Measurements from ENCODE around the gene TAGAP.
"Not testable (repeated sequence)": the region's sequence is repeated elsewhere in the genome, so short reads cannot be mapped to it uniquely, and the experiment has no call there.

Gene TAGAP

DNA sequence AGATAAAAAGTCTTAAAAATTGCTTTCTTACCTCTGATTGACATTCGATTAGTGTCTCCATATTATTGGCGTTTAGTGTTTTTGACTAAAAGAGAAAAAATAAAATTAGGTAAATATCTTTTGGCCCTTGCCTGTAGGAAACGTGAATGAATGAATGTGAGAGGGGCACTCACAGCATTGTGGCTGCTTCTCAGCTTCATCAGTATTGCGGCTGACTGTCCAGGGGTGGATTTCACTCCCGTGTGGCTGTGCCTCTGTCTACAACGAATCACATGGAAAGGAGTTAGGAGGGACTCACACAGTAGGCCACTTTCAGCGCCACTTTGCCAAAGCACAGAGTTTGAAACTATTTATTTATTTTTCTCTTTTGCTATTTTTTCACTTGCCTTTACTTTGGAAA, 844 bp downstream of the TAGAP start:
- DNase-seq (ENCODE audit: low read depth): no peak

DNA sequence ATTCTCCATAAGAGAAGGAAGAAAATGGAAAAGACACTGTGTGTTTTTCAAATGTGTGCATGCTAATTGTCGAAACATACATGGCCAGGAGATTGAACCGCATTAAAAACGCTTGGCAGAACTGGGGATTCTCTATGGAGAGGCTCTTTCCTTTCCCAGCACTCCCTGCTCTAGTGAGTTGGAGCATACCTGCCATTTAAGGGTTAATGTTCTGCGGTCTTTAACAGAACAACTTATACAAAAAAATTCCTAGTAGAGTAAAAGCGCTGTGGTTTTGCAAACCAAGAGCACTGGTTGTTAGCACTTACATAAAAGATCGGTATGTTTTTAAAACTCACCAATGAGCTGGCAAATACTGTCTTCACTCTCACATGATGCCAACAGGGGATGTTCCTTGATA, 1.5 kb downstream of the TAGAP start:
- no peak for DNase-seq (ENCODE audit: low read depth)

DNA sequence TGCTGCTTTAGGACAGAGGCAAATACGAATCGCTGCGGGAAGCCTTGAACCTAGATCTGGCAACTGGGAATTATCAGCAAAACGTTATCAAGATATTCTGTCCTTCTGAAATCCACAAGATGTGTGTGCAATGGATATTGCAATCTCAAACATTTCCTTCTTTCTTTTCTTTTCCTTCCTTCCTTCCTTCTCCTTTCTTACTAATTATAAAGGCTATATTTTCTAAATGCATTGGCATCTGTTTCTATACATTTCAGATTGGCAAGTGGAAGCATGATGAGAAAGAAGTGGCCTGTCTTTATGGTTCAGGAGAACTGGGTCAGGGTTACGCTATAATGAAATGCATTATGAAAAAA, 2.0 kb downstream of the TAGAP start:
- DNase-seq (ENCODE audit: low read depth): no peak

DNA sequence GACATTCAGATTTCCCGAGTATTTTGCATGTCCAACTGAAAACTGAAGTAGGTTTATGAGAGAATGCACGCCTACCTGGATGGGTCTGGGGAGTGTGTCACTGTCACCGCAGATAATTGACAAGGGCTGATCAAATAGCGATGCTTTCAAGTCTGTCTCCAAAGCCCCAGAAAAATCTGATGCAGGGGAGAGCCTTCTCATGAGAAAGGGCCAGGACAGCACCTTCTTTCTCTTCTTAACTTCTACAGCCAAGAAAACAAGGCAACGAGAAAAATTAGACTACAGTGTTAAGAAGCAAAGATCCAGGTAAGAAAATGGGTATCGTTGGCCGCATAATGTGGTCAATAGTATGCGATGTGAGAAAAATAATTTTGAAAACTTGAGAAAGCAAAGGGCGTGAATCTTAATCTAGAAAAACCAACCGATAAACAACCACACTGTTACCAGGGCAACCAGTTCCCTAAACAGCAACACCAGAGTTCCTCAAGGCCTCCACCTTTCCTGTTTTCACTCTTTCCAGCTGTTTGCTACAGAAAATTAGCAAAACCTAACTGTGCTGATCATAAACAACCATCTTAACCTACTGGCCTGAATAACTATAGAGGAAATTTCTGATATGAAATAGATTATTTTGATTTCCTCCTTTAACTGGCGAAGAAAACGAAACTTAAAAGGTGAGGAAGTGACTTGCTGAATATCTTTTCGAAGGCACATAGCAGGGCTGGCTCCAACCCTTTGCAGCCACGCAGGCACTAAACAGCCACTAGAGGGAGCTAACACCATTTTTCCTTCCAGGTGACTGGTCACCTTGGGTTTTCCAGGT, 2.6 kb downstream of the TAGAP start:
- DNase-seq (ENCODE audit: low read depth): peak; percentile 13

DNA sequence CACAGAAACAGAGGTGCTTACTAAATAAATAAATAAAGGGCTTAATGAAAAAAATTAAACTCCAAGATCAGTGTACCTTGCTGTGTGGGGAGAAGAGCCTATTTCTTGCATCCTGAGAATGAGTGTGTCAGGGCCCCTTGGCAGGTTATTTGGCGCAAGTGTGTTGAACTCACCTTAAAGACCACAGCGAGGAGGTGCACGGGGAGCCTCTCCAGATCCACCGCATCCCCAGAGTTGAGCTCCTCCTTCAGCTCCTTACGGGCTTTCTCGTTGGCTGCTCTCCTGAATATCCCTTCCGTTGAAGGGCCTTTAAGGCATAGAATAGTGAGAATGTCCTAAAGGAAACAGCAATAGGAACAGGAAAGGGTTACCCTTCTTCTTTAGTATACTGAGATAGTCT, 3.6 kb downstream of the TAGAP start:
- no peak for DNase-seq (ENCODE audit: low read depth)

DNA sequence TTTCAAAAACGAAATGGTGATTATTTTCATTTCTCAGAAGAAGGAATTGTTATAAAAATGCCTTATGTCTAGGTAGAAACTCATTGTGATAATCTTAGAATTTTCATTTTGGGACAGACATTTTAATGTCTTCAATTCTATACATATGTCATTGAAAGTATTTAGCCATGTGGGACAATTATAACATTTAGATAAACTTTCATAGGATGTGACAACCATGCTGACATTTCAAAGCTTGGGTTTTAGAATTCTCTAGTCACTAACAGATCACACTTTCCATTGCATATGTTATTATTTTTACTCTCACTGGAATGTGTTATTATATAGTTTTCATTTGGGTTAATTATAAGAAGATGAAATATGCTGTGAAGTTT, 4.9 kb downstream of the TAGAP start:
- no peak for DNase-seq (ENCODE audit: low read depth)

DNA sequence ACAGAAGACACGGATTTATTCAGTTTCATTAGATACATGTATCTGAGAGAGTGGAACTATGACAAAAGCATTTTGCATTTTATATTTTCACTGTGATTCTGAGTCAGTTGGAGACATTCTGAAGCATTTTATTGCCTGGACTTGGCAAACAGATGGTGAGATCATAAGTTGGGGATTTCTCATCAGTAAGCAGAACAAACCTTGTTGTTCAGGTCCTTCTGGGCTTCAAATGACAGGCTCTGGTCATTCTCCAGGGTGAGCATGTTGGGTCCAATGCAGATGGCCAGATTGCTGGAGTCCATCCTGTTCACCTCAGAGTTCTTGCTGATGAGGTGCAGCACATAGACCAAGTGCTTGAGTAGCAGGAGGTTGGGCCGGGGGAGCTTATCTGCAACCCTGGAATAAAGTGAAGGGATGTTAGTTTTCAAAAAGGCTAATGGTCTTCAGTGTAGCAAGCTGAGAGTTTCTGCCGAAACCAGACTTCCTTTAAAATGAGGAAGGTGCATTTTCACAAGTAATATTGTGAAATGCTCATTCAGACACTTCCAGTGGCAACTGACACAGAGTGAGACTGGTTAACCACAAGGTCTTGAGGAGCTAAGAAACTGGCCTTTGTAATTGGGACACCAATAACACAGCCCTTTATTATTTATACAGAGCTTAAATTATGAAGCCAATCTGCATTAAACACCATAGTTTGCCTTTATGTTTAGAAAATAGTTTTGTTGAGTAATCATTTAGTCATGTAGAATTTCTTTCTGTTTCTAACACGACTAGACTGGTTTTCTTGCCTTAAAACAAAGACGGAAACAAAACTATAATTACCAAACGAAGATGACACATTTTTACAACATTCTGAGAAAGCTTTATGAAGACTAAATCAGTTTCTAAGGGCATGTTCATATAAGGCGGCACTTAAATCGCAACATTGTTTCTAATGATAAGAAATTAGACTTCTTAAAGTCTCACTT, 5.6 kb downstream of the TAGAP start:
- DNase-seq (ENCODE audit: low read depth): peak; percentile 62

DNA sequence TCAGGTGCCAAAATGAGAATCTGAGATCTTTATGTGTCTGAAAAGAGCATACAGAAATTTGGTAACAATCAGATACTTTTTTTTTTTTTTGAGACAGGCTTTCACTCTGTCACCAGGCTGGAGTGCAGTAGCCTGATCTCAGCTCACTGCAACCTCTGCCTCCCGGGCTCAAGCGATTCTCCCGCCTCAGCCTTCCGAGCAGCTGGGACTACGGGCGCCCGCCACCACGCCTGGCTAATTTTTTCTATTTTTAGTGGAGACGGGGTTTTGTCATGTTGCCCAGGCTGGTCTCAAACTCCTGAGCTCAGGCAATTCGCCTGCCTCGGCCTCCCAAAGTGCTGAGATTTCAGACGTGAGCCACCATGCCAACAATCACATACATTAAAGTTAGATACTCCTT, 6.5 kb downstream of the TAGAP start:
- DNase-seq (ENCODE audit: low read depth): not testable (repeated sequence)

DNA sequence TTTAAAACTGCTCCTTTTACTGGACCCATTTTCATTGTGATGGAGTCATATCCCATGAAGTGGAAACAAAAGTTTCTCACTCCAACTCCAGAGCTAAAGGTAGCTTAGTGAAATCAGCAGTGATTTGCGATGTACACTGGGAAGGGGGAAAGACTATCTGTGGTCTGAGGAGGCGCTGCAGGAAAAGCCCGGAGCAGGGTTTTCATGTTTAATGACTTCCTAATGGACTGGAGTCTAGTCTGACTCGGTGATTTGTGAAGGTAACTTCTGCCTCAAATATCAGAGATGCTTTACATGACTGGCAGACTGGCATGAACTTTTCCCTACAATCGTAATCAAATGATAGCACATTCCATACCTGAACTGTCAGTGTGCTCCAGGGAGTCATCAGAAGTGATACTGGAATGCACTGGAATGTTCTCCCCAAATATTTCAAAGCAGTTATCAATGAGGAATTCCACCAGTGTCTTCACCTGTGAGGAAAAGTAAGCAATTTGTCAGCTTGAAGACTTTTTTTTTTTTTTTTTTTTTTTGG, 7.0 kb downstream of the TAGAP start:
- DNase-seq (ENCODE audit: low read depth): no peak

DNA sequence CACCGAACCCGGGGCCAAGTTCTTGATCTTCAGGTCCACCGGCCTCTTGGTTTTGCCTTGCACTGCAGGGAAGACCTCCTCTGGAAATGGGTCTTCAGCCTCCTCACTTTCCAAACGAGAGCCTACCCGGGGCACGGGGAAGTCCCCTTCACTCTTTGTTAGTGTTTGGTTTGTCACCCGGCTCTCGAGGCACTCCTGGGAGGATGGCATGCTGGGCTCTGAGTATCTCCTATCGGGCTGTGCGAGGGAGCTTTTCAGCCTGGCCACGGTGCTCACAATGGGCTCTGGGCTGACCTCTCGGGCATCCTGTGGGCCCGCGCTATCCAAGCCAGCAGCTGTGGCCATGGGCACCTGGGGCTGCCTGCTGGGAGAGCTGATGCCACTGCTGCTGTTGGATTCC, 8.1 kb downstream of the TAGAP start:
- no peak for DNase-seq (ENCODE audit: low read depth)

DNA sequence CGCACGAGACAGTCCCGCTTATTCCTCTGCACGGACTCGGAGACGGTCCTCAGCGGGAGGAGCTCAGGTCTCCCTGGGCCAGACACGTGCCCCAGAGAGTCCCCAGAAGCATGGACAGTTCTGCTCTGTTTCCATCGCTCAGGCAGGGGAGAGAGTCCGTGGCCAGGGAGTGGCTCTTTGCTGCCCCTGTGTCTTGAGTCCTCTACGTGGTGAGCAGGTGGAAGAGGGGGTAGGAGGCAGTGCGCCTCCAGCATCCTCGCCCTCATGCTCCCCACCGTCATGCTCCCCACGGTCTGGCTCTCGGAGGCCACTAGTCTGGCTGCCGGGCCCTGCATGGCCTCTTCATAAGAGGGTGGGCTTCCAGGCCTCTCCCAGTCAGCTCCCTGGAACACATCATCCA, 8.9 kb downstream of the TAGAP start:
- no peak for DNase-seq (ENCODE audit: low read depth)

DNA sequence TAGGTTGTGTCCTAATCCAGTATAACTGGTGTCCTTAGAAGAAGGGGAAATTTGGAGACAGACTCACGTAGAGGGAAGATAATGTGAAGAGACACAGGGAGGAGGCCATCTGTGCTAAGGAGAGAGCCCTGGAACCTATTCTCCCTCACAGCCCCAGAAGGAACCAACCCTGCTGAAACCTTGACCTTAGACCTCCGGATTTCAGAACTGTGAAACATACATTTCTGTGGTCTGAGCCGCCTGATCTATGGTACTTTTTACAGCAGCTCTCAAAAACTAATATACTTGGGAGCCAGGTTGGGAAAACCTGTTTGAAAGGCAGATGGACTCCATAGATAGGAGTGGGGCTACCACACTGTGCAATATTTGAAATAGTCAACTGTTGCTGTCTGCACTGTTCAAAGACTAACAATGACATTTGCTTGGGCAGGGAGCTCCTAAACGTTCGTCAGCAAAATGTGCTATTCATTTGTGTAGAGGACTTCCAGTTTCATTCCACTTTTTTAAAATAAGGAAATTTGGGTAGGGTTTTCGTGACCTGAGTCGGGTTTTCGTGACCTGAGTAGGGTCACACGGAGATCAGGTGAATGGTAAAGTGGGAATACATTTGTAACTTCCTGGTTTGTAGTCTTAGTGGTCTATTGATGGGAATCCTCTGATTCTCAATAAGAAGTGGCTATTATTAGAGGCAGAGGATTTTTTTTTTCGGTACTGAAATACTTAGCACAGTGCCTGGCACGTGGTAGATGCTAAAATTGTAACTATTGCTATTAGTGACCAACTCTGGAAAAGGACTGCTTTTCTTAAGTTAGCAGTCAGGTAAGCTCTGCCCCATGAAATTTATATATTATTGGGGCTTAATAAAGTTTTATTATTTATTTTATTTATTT, 11.4 kb downstream of the TAGAP start:
- no peak for DNase-seq (ENCODE audit: low read depth)

DNA sequence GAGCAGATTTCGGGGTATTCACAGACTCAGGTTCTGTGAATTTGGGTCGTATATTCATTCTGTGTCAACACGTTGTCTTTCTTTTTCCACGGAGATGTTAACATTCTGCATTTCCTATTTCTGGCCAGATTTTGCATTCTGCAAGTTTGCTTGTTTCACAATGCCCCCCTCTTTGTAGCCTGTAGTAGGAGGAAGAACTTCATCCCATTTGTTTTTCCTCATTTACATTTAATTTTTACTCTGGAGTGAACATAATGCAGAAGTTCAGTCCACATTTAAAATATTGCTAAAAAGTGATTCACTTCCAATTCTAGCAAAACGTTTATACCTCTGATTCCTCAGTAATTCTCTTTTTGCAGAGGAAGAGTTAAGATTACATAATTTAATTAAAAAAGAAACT, 12.9 kb downstream of the TAGAP start:
- no peak for DNase-seq (ENCODE audit: low read depth)

DNA sequence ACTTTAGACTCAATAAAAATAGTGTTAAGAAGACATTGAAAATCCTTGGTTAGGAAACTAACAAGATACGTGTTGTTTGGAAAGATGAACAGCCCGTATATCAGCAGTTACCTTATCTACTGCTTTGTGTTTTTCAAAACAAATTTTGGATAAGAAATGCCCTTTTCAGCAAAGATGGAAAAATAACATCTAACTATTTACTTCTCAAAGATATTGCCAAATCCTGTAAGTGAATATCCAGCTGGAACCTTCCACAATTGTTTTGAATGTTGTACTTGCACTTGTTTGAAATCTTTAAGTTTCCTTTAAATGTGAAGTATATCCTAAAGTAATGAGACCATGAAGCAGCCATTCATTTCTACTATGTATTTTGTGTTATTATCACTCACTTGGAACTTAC, 14.6 kb downstream of the TAGAP start:
- no peak for DNase-seq (ENCODE audit: low read depth)

DNA sequence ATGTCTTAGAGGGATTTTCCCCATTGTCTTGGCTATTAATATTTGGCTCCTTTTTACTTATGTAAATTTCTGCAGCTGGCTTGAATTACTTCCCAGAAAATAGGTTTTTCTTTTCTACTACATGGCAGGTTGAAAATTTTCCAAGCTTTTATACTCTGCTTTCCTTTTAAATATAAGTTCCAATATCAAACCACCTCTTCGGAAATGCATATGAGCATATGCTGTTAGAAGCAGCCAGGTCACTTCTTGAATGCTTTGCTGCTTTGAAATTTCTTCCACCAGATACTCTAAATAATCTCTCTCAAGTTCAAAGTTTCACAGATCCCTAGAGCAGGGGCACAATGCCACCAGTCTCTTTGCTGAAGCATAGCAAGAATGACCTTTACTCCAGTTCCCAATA, 19.6 kb downstream of the TAGAP start:
- not testable (repeated sequence) for DNase-seq (ENCODE audit: low read depth)

DNA sequence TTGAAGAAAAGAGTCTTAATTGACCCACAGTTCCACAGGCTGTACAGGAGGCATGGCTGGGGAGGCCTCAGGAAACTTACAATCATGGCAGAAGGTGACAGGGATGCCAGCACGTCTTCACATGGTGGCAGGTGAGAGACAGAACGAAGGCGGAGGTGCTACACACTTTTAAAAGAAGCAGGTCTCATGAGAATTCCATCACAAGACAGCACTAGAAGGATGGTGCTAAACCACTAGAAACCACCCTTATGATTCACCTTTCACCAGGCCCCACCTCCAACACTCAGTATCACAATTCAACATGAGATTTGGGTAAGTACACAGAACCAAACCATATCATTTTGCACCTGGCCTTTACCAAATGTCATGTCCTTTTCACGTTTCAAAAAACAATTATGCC, 20.9 kb downstream of the TAGAP start:
- DNase-seq (ENCODE audit: low read depth): no peak

DNA sequence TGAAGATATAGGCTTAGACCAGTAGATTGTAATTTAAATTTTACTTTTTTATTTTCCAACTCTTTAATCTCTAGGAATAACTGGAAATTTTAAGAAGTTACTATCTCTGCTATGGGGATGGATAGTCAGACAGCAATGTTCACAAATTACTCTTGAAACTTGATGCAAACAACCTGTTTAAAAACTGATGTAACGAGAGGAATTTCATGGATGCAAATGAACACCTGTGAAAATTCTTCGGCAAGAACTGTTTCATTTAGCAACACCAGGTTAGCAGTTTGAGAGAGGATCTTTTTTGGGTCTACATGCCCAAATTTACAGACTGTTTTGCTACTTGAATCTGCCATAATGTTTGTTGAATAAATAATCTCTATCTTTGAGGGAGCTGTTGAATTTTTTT, 24.8 kb downstream of the TAGAP start:
- DNase-seq (ENCODE audit: low read depth): no peak

DNA sequence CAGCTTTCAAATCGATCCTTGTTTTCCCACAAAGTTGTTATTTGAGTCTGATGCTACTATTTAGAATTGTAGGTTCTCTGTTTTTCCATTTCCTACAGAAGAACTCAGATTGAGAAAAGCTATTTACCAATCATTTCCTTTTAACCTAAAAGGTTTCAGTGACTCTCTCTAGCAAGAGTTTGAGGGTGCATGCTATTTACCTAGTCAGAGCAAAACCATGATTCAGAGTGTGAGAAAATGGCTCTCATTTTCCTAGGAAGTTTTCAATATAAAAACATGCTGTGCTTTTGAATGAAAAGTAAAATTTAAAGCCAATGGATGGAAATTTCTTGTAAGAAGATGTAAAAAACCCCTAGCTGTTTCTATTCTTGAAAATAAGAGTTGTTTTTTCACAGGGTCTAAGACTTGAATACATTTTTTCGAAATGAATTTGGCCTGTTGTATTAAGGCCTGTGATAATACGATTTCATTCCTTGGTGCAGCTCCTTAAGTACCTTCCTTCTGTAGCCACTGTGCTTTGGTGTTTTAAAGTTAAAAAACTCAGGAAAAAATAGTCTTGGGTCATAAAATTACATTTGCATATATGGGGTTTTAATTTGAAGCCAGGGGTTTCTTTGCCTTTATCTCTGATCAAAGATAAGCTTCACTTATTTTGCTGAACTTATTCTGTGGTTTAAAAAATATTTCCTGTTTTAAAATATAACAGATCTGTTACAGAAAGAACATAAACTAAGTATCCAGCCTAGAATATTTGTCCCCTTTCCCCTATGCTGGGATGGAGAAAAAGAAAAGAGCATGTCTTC, 26.8 kb downstream of the TAGAP start:
- DNase-seq (ENCODE audit: low read depth): no peak

DNA sequence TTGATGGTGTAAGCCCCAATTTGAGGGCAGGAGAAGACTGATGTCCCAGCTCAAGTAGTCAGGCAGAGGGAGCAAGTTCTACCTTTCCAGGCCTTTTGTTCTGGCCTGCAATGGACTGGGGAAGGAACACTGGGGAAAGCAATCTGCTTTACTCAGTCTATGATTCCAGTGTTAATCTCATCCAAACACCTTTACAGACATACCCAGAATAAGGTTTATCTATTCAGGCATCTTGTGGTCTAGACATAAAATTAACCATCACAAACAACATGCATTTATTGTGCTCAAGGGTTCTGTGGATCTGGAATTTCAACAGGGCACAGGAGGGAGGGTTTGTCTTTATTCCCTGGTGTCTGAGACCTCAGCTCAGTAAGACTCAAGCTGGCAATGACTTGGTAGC, 30.4 kb downstream of the TAGAP start:
- DNase-seq (ENCODE audit: low read depth): no peak

DNA sequence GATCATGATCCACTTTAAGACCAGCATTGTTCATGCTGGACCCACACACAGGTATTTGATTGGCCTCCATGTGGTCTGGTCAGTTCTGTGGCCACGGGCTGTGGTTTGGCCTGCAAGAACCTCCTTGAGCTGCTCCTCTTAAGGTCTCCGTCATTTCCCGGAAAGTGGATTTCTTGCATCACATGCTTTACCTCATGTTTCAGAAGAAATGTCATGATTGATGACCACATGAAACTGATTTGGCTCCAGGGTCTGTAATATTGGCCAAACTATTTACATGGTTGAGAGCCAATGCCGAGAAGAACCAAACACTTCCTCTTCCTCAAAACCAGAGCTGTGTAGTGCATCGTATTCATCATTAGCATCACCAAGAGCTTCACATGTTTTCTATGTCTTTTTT, 31.6 kb downstream of the TAGAP start:
- no peak for DNase-seq (ENCODE audit: low read depth)

DNA sequence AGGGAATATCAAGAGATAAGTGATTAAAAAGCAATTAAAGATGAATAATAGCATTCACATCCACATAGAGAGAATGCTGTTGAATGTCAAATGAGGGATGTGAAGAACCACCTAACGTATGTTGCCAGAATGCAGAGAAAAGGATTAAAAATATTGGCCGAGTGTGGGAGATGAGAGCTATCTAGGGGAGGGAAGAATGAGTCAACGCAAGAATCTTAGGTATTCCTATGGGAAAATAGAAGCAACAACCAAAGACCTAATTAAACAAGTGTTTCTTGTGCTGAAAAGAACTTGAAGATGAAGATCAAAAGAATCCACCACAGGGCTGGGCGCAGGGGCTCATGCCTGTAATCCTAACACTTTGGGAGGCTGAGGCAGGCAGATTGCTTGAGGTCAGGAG, 32.6 kb downstream of the TAGAP start:
- DNase-seq (ENCODE audit: low read depth): no peak

Data from stromal cell of bone marrow (primary cell).